HEK293 (cell line): Measurements from ENCODE around the gene RIMS1.

ENCODE experiments used
- CTCF ChIA-PET: fragments of 350-600 bp; formaldehyde crosslinking; extraction: SDS; loops from one replicate; lab custom pipeline; 2021; ENCODE audit warnings: antibody characterized with exemption; lab: Yijun Ruan, JAX
- POLR2A ChIA-PET: fragments of 300-600 bp; formaldehyde crosslinking; extraction: SDS; loops from one replicate; lab custom pipeline; 2020; ENCODE audit warnings: antibody characterized with exemption, inconsistent platforms; lab: Yijun Ruan, JAX
- H3K27ac ChIP-seq: fragments of 200-500 bp; sonication (Bioruptor generic); 2 replicates; pipeline ENCODE4 v1.5.1; 2014; ENCODE audit warnings: low read depth, low read length, control low read depth, inconsistent platforms; ENCODE audit errors: extremely low read depth
- H3K36me3 ChIP-seq, 2 experiments: fragments of 200-500 bp in 1 of 2; sonication (Bioruptor generic) in 1 of 2; 1 replicate in 1 of 2; 2 replicates in 1 of 2; pipeline ENCODE4 v1.5.1; 2014 to 2017; ENCODE audit warnings: inconsistent platforms in 2 of 2, low read length in 2 of 2; ENCODE audit not compliant: control insufficient read depth in 2 of 2, insufficient read depth in 1 of 2
- H3K4me1 ChIP-seq: fragments of 200-500 bp; sonication (Bioruptor generic); 2 replicates; pipeline ENCODE4 v1.5.1; 2014; ENCODE audit warnings: mild to moderate bottlenecking, low read length, inconsistent platforms; ENCODE audit not compliant: control insufficient read depth, insufficient read depth
- H3K4me3 ChIP-seq: 2 replicates; pipeline ENCODE4 v1.5.1; 2011; ENCODE audit warnings: low read depth, mild to moderate bottlenecking, control low read depth, low read length, moderate library complexity
- H3K9me3 ChIP-seq: fragments of 200-500 bp; sonication (Bioruptor generic); 2 replicates; pipeline ENCODE4 v1.5.1; 2014; ENCODE audit warnings: low read depth, low read length, inconsistent platforms; ENCODE audit not compliant: control insufficient read depth, insufficient read depth
- BCL11A ChIP-seq: fragments of 450-650 bp; formaldehyde crosslinking; IDR thresholded peaks from 2 replicates; pipeline ENCODE4 v1.5.1; 2016; ENCODE audit warnings: low read depth, missing biosample characterization, missing genetic modification characterization
- CTCF ChIP-seq: fragments of 450-650 bp; formaldehyde crosslinking; IDR thresholded peaks from 2 replicates; pipeline ENCODE4 v1.5.1; 2016; ENCODE audit warnings: missing biosample characterization, missing genetic modification characterization
- MYNN ChIP-seq: fragments of 450-650 bp; formaldehyde crosslinking; IDR thresholded peaks from 2 replicates; pipeline ENCODE4 v1.5.1; 2016; ENCODE audit warnings: missing biosample characterization, missing genetic modification characterization, borderline replicate concordance
- MZF1 ChIP-seq: fragments of 450-650 bp; formaldehyde crosslinking; IDR thresholded peaks from 2 replicates; pipeline ENCODE4 v1.5.1; 2017; ENCODE audit warnings: missing biosample characterization, missing genetic modification characterization, borderline replicate concordance
- RBAK ChIP-seq: fragments of 450-650 bp; formaldehyde crosslinking; IDR thresholded peaks from 2 replicates; pipeline ENCODE4 v1.5.1; 2016; ENCODE audit warnings: missing biosample characterization, missing genetic modification characterization
- YY2 ChIP-seq: fragments of 450-650 bp; formaldehyde crosslinking; IDR thresholded peaks from 2 replicates; pipeline ENCODE4 v1.5.1; 2016; ENCODE audit warnings: missing biosample characterization, missing genetic modification characterization
- ZEB2 ChIP-seq: fragments of 450-650 bp; formaldehyde crosslinking; IDR thresholded peaks from 2 replicates; pipeline ENCODE4 v1.5.1; 2016; ENCODE audit warnings: missing biosample characterization, missing genetic modification characterization
- ZFHX2 ChIP-seq: fragments of 450-650 bp; formaldehyde crosslinking; conservative IDR thresholded peaks from 2 replicates; pipeline ENCODE4 v1.5.1; 2016; ENCODE audit warnings: missing biosample characterization, missing genetic modification characterization
- ZNF132 ChIP-seq: fragments of 450-650 bp; formaldehyde crosslinking; IDR thresholded peaks from 2 replicates; pipeline ENCODE4 v1.5.1; 2017; ENCODE audit warnings: missing biosample characterization, missing genetic modification characterization, borderline replicate concordance
- ZNF133 ChIP-seq: fragments of 450-650 bp; formaldehyde crosslinking; IDR thresholded peaks from 2 replicates; pipeline ENCODE4 v1.5.1; 2016; ENCODE audit warnings: missing biosample characterization, missing genetic modification characterization
- ZNF16 ChIP-seq: fragments of 450-650 bp; formaldehyde crosslinking; IDR thresholded peaks from 2 replicates; pipeline ENCODE4 v1.5.1; 2016; ENCODE audit warnings: low read depth, missing biosample characterization, missing genetic modification characterization
- ZNF423 ChIP-seq: fragments of 450-650 bp; formaldehyde crosslinking; IDR thresholded peaks from 2 replicates; pipeline ENCODE4 v1.5.1; 2016; ENCODE audit warnings: missing biosample characterization, missing genetic modification characterization
- ZNF621 ChIP-seq: fragments of 450-650 bp; formaldehyde crosslinking; IDR thresholded peaks from 2 replicates; pipeline ENCODE4 v1.5.1; 2017; ENCODE audit warnings: missing biosample characterization, missing genetic modification characterization
- ZNF654 ChIP-seq: fragments of 450-650 bp; formaldehyde crosslinking; IDR thresholded peaks from 2 replicates; pipeline ENCODE4 v1.5.1; 2016; ENCODE audit warnings: low read depth, missing biosample characterization, missing genetic modification characterization
- ZNF664 ChIP-seq: fragments of 450-650 bp; formaldehyde crosslinking; IDR thresholded peaks from 2 replicates; pipeline ENCODE4 v1.5.1; 2016; ENCODE audit warnings: missing biosample characterization, missing genetic modification characterization
- ZNF670 ChIP-seq: fragments of 450-650 bp; formaldehyde crosslinking; IDR thresholded peaks from 2 replicates; pipeline ENCODE4 v1.5.1; 2016; ENCODE audit warnings: missing biosample characterization, missing genetic modification characterization, low read depth
- ZNF785 ChIP-seq: fragments of 450-650 bp; formaldehyde crosslinking; IDR thresholded peaks from 2 replicates; pipeline ENCODE4 v1.5.1; 2016; ENCODE audit warnings: missing biosample characterization, missing genetic modification characterization
- ZSCAN23 ChIP-seq: fragments of 450-650 bp; formaldehyde crosslinking; IDR thresholded peaks from 2 replicates; pipeline ENCODE4 v1.5.1; 2016; ENCODE audit warnings: missing biosample characterization, missing genetic modification characterization
- ZSCAN5A ChIP-seq: fragments of 450-650 bp; formaldehyde crosslinking; IDR thresholded peaks from 2 replicates; pipeline ENCODE4 v1.5.1; 2016; ENCODE audit warnings: missing biosample characterization, missing genetic modification characterization
- TF ChIP-seq, protein P1 (sequence below): fragments of 450-650 bp; formaldehyde crosslinking; IDR thresholded peaks from 2 replicates; pipeline ENCODE4 v1.5.1; 2016; ENCODE audit warnings: missing biosample characterization, missing genetic modification characterization
- TF ChIP-seq, protein P2 (sequence below): fragments of 450-650 bp; formaldehyde crosslinking; optimal IDR thresholded peaks from 2 replicates; pipeline ENCODE3; 2016; ENCODE audit warnings: missing biosample characterization, mild to moderate bottlenecking, missing genetic modification characterization
- TF ChIP-seq, protein P3 (sequence below): fragments of 450-650 bp; formaldehyde crosslinking; IDR thresholded peaks from 2 replicates; pipeline ENCODE4 v1.5.1; 2016; ENCODE audit warnings: missing biosample characterization, missing genetic modification characterization

Gene RIMS1

DNA sequence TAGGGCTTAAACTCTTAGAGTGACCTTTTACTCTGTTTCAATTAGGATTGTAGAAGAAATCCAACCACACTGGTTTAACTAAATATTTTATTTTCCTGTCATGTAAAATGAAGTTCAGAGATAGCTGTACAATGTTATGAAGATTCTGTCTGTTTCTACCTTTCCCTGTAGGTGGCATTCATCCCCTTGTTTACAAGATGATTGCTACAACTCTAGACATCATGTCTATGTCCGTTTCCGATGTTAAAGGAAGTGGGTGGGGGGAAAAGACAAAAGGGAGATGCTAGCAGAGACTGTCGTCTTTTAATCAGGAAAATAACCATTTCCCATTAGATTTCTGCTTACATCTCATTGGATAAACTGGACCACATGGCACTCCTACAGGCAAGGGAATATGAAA, 30.9 kb upstream of the RIMS1 start:
- TF ChIP-seq ZNF654 (tag by site-specific recombination) (0 out of 2 replicates have a peak, but pooled peaks have one; percentile 5), MYNN (no peak)
- TF ChIP-seq, all 188 proteins: peak for 1
- no peaks in the 10 kb centered on the region for H3K36me3 ChIP-seq
- no peaks in the 10 kb centered on the region for H3K9me3 ChIP-seq
- H3K4me3 ChIP-seq, result no peak overlapping the region
- POLR2A ChIA-PET, result no interaction called here
- no peak overlapping the region for H3K27ac ChIP-seq
- CTCF ChIA-PET, result no interaction called here
- no peaks in the 10 kb centered on the region for H3K4me1 ChIP-seq

DNA sequence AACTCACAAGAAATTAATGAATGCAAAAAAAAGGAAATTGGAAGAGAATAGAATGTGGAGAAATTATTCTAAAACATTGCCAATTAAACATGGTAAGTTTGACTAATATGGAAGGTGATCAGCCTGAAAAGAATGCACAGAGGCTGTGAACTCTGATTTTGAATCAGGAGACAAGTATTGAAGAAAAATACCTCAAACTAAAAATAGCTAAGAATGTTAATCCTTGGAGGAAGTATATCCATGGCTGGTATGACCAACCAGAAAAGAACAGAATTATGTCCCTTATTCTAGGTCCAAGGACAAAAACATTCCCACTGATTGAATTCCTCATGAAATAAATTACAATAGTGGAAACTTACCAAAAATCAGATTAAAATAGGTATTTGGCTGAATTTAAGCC, 7.3 kb upstream of the RIMS1 start:
- H3K36me3 ChIP-seq, result no peaks in the 10 kb centered on the region
- POLR2A ChIA-PET, result no interaction called here
- H3K4me1 ChIP-seq, result no peaks in the 10 kb centered on the region
- no peak overlapping the region for H3K4me3 ChIP-seq
- TF ChIP-seq ZNF133 (tag by site-specific recombination), result no peak
- no peak for TF ChIP-seq ZNF621
- no peak for TF ChIP-seq ZNF16 (tag by site-specific recombination)
- no peak for TF ChIP-seq ZNF132 (tag by site-specific recombination)
- no peak for TF ChIP-seq BCL11A (tag by site-specific recombination)
- TF ChIP-seq, all 188 proteins: peak for 0
- Histone ChIP-seq H3K27ac (no peak overlapping the region), H3K9me3 (no peaks in the 10 kb centered on the region)
- CTCF ChIA-PET, result no interaction called here

DNA sequence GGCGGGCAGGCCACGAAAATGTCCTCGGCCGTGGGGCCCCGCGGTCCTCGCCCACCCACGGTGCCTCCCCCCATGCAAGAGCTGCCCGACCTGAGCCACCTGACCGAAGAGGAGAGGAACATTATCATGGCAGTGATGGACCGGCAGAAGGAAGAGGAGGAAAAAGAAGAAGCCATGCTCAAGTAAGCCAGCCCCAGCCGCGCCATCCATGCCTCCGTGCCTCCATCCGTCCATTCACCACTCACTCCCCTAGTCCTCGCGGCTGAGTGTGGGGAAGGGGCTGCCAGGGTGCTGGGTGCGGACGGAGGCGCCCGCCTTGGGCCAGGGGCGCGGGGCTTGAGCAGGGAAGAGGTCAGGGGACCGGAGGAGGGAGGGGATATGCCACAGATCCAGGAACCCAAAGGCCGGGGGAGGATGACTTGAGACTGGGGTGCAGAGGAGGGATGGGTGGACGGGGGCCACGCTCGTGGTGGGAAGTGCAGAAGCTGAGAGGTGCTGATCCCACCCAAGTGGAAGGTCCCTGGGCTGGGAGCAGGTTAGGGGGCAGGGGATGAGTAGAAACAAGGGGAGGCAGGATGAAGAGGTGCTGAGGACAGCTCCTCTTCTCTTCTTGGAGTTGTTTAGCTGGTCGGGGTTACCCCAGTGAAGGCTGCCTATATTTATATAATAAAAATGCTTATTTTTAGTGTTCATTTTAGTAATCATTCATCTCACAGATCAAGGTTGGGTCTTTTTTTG, 825 bp downstream of the RIMS1 start:
- ChIA-PET CTCF (interaction anchor here (0.7 to 1.3 kb wide), 3 partner anchors 14 to 146 kb away, joined by 3 to 4 read pairs (median 3); no protein-coding TSS in a partner anchor), POLR2A (no interaction called here)
- peak overlapping the region; percentile 48 for H3K4me3 ChIP-seq
- TF ChIP-seq MZF1 (tag by site-specific recombination), result no peak
- no peak for TF ChIP-seq ZNF670 (tag by site-specific recombination)
- TF ChIP-seq CTCF (tag by site-specific recombination), result 0 out of 2 replicates have a peak, but pooled peaks have one; percentile 5
- no peak for TF ChIP-seq ZNF16 (tag by site-specific recombination)
- TF ChIP-seq RBAK (tag by site-specific recombination), result no peak
- TF ChIP-seq, protein P1, sequence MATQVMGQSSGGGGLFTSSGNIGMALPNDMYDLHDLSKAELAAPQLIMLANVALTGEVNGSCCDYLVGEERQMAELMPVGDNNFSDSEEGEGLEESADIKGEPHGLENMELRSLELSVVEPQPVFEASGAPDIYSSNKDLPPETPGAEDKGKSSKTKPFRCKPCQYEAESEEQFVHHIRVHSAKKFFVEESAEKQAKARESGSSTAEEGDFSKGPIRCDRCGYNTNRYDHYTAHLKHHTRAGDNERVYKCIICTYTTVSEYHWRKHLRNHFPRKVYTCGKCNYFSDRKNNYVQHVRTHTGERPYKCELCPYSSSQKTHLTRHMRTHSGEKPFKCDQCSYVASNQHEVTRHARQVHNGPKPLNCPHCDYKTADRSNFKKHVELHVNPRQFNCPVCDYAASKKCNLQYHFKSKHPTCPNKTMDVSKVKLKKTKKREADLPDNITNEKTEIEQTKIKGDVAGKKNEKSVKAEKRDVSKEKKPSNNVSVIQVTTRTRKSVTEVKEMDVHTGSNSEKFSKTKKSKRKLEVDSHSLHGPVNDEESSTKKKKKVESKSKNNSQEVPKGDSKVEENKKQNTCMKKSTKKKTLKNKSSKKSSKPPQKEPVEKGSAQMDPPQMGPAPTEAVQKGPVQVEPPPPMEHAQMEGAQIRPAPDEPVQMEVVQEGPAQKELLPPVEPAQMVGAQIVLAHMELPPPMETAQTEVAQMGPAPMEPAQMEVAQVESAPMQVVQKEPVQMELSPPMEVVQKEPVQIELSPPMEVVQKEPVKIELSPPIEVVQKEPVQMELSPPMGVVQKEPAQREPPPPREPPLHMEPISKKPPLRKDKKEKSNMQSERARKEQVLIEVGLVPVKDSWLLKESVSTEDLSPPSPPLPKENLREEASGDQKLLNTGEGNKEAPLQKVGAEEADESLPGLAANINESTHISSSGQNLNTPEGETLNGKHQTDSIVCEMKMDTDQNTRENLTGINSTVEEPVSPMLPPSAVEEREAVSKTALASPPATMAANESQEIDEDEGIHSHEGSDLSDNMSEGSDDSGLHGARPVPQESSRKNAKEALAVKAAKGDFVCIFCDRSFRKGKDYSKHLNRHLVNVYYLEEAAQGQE, result peak; percentile 76
- TF ChIP-seq ZNF664 (tag by site-specific recombination), result no peak
- TF ChIP-seq, protein P2, sequence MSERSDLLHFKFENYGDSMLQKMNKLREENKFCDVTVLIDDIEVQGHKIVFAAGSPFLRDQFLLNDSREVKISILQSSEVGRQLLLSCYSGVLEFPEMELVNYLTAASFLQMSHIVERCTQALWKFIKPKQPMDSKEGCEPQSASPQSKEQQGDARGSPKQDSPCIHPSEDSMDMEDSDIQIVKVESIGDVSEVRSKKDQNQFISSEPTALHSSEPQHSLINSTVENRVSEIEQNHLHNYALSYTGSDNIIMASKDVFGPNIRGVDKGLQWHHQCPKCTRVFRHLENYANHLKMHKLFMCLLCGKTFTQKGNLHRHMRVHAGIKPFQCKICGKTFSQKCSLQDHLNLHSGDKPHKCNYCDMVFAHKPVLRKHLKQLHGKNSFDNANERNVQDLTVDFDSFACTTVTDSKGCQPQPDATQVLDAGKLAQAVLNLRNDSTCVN (tag by site-specific recombination), result no peak
- no peak for TF ChIP-seq ZEB2
- TF ChIP-seq ZSCAN23 (tag by site-specific recombination), result no peak
- no peak for TF ChIP-seq ZSCAN5A (tag by site-specific recombination)
- TF ChIP-seq ZNF423 (tag by site-specific recombination), result no peak
- TF ChIP-seq ZFHX2 (tag by site-specific recombination), result peak; percentile 43; the same call in 1 of the 2 replicates
- TF ChIP-seq, protein P3, sequence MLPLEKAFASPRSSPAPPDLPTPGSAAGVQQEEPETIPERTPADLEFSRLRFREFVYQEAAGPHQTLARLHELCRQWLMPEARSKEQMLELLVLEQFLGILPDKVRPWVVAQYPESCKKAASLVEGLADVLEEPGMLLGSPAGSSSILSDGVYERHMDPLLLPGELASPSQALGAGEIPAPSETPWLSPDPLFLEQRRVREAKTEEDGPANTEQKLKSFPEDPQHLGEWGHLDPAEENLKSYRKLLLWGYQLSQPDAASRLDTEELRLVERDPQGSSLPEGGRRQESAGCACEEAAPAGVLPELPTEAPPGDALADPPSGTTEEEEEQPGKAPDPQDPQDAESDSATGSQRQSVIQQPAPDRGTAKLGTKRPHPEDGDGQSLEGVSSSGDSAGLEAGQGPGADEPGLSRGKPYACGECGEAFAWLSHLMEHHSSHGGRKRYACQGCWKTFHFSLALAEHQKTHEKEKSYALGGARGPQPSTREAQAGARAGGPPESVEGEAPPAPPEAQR (tag by site-specific recombination), result no peak
- no peak for TF ChIP-seq ZNF785 (tag by site-specific recombination)
- peak; percentile 67; the same call in 1 of the 2 replicates for TF ChIP-seq YY2 (tag by site-specific recombination)

More for the DNA sequence above, 825 bp downstream of the RIMS1 start:
- Histone ChIP-seq H3K9me3 (no peaks in the 10 kb centered on the region), H3K36me3 (no peaks in the 10 kb centered on the region), H3K4me1 (no peaks in the 10 kb centered on the region), H3K27ac (no peak overlapping the region)
